ENCODE measurements around the gene GRID2. TPM values are rescaled to one million over a fixed set of nuclear protein-coding genes. Genes with fewer than 3 reads are reported as not detected.

GRID2 gene
- total and polyA plus RNA-seq, 9 of the 15 experiments (the other 6 are each of a cell fraction or from before 2014, with no cell fraction given), result 0.04 TPM; not detected in 7

DNA sequence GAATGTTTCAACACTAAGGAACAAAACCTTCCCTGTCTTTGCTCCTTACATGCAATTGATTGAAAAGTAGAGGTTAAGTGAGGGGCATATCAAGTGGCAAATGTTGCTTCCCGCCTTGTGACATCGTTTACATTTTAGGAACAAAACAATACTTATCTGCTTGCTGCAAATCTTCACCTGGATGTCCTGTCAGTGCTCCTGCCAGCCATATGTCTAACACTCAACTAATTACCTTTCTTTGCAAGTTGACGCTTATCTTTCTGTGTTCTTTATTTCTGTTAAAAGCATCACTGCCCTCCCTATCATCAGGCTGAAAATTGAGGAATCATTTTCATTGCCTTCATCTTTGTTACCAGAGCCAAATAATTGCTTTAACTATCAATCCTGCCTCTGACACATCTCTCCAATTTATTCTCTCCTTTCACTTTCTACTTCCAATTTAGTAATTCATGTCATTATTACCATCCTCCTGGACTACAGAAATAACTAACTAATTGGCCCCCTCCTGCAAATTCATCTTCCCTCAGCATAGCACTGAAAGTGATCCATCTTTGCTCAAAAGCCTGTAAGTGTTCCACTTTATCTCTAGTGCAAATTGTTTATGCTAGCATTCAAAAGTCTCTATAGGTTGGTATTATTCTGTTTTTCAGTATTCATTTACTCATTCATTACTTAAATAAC is 1226.1 kb downstream of the GRID2 start:
- ChIA-PET POLR2A (no interaction called here), CTCF (ENCODE audit: low intra/inter-chr PET ratio) (no interaction called here)
- in situ Hi-C loops (cut with MboI) (no loop called here), intact Hi-C loops (cut with micrococcal nuclease) (no loop called here)
- no peaks in the 10 kb centered on the region for H3K4me1 ChIP-seq (replicated peaks in 1 of 2; ENCODE audit: control insufficient read depth in 2 of 2, insufficient read depth in 2 of 2, low read length in 2 of 2)
- 0 out of 2 replicates have a peak, but pooled peaks cover 1% of the 10 kb centered on the region for H3K9me3 ChIP-seq (replicated peaks; ENCODE audit: control insufficient read depth, insufficient read depth, low read depth, low read length)
- DNase-seq (ENCODE audit: extremely low read depth in 1 of 4, low spot score in 3 of 4) (no peak), FAIRE-seq (no peak), ATAC-seq (no peak)
- no TSS peak for BruUV-seq (replicated peaks)
- H3K79me2 ChIP-seq (ENCODE audit: control insufficient read depth, insufficient read depth, low read length), result no peaks in the 10 kb centered on the region
- H3K4me2 ChIP-seq (ENCODE audit: insufficient read depth, low read length), result no peak overlapping the region
- H3K27ac ChIP-seq (ENCODE audit: extremely low read depth, low read depth, low read length), result no peak overlapping the region
- no peak overlapping the region for H3K4me3 ChIP-seq
- H3K9me1 ChIP-seq (ENCODE audit: control insufficient read depth, insufficient read depth, low read length), result no peaks in the 10 kb centered on the region
- H3K27me3 ChIP-seq (ENCODE audit: control insufficient read depth in 2 of 2, insufficient read depth in 2 of 2, low read length in 2 of 2), result no peaks in the 10 kb centered on the region
- H2AFZ ChIP-seq (ENCODE audit: low read depth, low read length), result no peak overlapping the region
- no peaks in the 10 kb centered on the region for H4K20me1 ChIP-seq (replicated peaks; ENCODE audit: control insufficient read depth, insufficient read depth, low read length)
- 0% methylated on average over 3 of the region's 3 CpGs for WGBS (ENCODE audit: insufficient coverage, low coverage, missing lambda C conversion rate)
- no peaks in the 10 kb centered on the region for H3K36me3 ChIP-seq (ENCODE audit: control insufficient read depth, insufficient read depth, low read length)
- H3K9ac ChIP-seq (ENCODE audit: insufficient read depth in 1 of 2, low read depth in 2 of 2, low read length in 2 of 2), result no peak overlapping the region
- TF ChIP-seq ZNF695 (CRISPR knock-in tag; IDR thresholded peaks at IDR 0.05) (no peak), ZNF766 (CRISPR knock-in tag; conservative IDR thresholded peaks at IDR 0.05) (no peak), DMBX1 (CRISPR knock-in tag; IDR thresholded peaks at IDR 0.05; ENCODE audit: borderline replicate concordance) (no peak), ZNF551 (CRISPR knock-in tag; IDR thresholded peaks at IDR 0.05) (no peak), NCOA4 (IDR thresholded peaks at IDR 0.05; ENCODE audit: partially characterized antibody) (no peak), ZNF830 (CRISPR knock-in tag; IDR thresholded peaks at IDR 0.05) (no peak), CHD4 (IDR thresholded peaks at IDR 0.05; ENCODE audit: insufficient read depth, insufficient replicate concordance, low read depth, low read length, poor library complexity, severe bottlenecking) (no peak), CEBPG (CRISPR knock-in tag; IDR thresholded peaks at IDR 0.05) (no peak), CEBPG (tag; conservative IDR thresholded peaks at IDR 0.05 in 1 of 2, IDR thresholded peaks at IDR 0.05 in 1 of 2) (no peak), SREBF1 (IDR thresholded peaks at IDR 0.05; ENCODE audit: borderline replicate concordance, low read depth, low read length) (no peak), MTF1 (CRISPR knock-in tag; IDR thresholded peaks at IDR 0.05; ENCODE audit: borderline replicate concordance) (no peak)
- TF ChIP-seq, protein P1, sequence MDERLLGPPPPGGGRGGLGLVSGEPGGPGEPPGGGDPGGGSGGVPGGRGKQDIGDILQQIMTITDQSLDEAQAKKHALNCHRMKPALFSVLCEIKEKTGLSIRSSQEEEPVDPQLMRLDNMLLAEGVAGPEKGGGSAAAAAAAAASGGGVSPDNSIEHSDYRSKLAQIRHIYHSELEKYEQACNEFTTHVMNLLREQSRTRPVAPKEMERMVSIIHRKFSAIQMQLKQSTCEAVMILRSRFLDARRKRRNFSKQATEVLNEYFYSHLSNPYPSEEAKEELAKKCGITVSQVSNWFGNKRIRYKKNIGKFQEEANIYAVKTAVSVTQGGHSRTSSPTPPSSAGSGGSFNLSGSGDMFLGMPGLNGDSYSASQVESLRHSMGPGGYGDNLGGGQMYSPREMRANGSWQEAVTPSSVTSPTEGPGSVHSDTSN (CRISPR knock-in tag; IDR thresholded peaks at IDR 0.05; ENCODE audit: low read depth), result no peak
- TF ChIP-seq, protein P1 (tag; conservative IDR thresholded peaks at IDR 0.05; ENCODE audit: low read depth), result no peak
- TF ChIP-seq, protein P2, sequence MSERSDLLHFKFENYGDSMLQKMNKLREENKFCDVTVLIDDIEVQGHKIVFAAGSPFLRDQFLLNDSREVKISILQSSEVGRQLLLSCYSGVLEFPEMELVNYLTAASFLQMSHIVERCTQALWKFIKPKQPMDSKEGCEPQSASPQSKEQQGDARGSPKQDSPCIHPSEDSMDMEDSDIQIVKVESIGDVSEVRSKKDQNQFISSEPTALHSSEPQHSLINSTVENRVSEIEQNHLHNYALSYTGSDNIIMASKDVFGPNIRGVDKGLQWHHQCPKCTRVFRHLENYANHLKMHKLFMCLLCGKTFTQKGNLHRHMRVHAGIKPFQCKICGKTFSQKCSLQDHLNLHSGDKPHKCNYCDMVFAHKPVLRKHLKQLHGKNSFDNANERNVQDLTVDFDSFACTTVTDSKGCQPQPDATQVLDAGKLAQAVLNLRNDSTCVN (CRISPR knock-in tag; IDR thresholded peaks at IDR 0.05), result no peak
- TF ChIP-seq, protein P3, sequence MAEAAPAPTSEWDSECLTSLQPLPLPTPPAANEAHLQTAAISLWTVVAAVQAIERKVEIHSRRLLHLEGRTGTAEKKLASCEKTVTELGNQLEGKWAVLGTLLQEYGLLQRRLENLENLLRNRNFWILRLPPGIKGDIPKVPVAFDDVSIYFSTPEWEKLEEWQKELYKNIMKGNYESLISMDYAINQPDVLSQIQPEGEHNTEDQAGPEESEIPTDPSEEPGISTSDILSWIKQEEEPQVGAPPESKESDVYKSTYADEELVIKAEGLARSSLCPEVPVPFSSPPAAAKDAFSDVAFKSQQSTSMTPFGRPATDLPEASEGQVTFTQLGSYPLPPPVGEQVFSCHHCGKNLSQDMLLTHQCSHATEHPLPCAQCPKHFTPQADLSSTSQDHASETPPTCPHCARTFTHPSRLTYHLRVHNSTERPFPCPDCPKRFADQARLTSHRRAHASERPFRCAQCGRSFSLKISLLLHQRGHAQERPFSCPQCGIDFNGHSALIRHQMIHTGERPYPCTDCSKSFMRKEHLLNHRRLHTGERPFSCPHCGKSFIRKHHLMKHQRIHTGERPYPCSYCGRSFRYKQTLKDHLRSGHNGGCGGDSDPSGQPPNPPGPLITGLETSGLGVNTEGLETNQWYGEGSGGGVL (CRISPR knock-in tag; IDR thresholded peaks at IDR 0.05), result no peak
- TF ChIP-seq, protein P4, sequence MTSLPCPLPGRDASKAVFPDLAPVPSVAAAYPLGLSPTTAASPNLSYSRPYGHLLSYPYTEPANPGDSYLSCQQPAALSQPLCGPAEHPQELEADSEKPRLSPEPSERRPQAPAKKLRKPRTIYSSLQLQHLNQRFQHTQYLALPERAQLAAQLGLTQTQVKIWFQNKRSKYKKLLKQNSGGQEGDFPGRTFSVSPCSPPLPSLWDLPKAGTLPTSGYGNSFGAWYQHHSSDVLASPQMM (CRISPR knock-in tag; IDR thresholded peaks at IDR 0.05), result no peak
